NCI-H146 treated with DMSO at 0.1 percent for 48 hours (cell line): ENCODE data around the gene TMEM117.

Experiments
- DNase-seq: peaks from one replicate; lab custom pipeline; 2025; ENCODE audit not compliant: unreplicated experiment; lab: John Stamatoyannopoulos, UW

The TMEM117 gene

DNA sequence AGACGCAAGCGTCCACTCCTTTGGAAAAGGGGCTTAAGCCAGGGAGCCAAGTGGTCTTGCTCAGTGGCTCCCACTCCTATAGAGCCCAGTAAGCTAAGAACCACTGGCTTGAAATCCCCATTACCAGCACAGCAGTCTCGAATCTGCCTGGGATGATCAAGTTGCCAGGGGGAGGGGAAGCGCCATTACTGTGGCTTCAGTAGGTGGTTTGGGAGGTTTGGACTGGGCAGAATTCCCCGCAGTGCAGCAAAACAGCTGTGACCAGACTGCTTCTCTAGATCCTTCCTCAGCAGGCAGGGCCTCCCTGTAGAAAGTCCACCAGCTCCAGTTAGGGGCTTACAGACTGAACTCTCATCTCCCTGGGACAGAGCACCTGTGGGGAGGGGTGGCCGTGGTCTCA lies 115.4 kb downstream of the TMEM117 start:
- DNase-seq: no peak

DNA sequence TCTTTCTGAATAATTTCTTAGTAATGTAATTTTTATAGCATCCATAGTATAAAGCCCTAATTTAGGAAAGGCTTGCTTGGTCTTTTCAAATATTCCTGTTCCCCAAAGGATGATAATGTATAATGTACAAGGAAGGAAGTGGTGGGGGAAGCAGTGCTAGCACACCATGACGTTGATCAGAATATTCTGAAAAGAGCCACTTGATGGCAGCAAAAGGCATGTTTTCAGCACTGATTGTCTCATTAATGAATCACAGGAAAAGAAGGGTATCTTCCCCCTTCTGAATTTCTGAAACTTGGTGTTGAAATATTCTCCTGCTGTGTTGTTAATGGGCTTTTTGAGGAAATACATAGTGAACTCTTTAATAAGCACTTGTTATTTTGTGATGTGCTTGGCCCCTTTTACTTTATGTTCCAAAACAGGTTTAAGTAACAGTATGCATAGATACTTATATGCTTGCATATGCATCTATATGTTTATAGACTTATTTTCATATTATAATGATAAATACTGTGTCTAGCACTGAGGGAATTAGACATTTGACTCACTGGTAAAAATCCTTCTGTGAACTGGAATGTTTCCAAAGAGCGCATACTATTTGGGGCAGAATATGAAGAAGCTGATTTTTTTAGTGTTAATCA lies 122.0 kb downstream of the TMEM117 start:
- DNase-seq: peak; percentile 8

DNA sequence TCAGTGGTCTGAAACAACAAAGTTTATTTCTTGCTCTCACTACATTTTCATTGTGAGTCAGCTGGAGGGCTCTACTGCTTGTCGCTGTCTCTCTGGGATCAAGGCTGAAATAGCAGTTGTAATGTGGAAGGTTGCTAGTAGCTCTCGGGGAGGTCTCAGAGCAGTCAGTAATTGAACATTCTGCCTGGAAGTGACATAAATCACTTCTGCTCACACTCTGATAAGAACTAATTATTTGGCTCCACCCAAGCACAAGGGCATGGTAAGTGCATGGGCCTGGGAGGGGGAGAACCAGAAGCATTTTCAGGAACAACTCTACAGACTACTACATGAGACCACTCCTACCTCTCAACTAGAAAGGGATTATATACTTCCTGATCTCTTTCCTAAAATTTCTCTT lies 128.2 kb downstream of the TMEM117 start:
- no peak for DNase-seq

DNA sequence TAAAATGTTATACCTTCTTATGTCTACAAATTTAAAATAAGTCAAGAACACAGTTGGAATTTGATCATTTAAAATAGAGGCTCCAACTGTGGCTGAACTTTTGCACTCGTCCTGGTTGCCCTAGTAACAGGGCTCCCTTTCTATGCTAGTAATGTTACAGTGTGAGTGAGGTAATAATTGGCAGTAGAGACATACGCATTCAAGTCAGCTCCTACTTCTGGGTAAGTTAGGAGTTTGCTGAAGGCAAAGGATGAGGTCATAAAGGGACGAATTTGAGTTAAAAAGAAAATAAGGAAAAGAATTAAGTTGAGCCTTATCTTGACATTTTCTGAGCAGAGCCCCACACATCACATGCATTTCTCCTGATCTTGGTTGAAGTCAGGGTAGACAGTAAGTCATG lies 129.1 kb downstream of the TMEM117 start:
- DNase-seq: no peak

DNA sequence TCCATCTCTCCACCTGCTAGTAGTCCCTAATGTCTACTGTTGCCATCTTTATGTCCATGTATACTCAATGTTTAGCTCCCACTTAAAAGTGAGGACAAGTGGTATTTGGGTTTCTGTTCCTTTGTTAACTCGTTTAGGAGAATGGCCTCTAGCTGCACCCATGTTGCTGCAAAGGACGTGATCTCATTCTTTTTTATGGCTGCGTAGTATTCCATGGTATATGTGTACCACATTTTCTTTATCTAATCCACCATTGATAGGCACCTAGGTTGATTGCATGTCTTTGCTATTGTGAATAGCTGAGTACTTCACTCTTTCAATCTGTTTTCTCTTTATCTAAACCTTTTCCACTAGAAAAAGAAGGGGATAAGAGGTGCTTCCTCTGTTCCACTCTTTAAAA lies 130.0 kb downstream of the TMEM117 start:
- no peak for DNase-seq

DNA sequence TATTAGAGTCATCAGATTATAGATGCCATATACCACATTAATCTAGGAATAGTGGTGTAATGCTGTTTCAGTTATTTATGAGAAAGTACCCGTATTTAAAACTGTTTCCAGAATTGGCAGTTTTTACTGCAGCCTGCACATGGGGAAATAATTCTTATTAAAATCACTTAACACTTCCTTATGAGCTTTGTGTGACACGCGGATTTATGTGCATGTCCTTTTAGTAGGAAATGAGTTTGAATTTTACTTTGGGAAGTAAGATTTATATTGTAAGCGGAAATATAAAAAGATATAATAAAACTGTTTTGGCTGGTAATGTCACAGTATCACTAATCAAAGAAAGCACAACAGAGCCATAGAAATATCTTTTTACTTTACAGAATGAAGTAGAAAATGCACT lies 132.9 kb downstream of the TMEM117 start:
- DNase-seq: no peak

DNA sequence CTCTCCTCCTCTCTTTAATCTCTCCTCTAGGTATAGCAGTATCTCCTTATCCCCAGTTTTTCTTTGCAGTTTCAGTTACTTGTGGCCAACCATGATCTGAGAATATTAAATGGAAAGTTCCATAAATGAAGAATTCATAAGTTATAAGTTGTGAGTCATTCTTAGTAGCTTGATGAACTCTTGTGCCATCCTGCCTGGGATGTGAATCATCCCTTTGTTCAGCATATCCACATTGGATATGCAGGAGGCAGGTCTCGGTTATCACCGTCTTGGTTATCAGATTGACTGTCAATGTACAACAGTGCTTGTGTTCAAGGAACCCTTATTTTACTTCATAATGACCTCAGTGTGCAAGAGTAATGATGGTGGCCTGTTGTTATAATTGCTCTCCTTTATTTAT lies 134.0 kb downstream of the TMEM117 start:
- DNase-seq: no peak

DNA sequence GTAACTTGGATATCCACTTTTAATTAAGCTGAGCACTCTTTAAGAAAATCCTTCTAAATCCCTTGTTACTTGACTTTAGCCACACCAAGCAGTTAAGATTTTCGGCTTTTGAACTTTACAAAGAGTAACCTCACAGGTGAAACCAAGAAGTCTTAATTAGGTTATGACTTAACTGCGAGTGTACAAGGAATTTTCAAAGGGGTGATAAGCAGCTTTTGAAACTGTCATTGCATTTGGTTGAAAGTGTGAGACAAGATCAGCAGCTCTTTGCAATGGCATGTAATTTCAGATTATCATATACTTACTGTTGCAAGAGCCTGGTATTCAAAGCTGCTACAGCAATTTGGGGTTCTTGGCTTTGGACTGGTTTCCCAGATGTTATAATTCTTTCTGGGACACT lies 137.5 kb downstream of the TMEM117 start:
- DNase-seq: no peak

DNA sequence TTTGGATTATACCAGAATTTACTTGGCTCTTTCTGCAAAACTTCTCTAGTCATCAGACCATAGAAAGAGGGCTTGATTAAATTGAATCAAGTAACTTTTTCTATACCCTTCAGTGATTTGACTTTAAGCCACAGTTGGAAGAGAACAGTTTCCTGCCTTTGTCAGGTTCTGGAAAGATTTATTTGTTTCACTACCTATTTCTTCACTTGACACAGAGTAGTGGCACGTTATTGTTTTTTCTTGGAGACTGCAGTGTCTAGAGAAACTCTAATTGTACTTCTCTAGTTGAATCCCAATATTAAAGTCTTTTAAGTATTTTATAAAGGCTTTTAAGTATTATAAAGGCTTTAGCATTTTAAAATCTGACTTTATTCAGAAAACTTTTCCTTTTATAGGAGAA lies 138.1 kb downstream of the TMEM117 start:
- no peak for DNase-seq

DNA sequence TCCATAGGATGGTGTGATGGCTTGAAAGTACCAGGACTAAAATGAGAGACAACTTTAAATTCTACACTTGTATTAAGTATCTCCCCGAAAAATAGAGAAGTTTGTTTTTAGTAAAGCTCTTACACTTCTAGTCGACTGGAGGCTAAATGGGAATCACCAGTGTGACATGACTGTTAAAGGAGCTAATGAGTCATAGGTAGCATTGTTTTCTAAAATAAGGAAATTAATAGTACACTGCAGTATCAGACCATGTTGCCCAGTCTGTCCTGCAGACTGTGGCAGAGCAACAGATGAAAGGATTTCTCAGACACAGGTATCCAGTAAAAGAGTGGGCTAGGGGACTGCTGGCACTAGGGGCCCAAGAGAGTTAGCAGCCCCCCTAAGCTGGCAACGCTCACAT lies 140.1 kb downstream of the TMEM117 start:
- DNase-seq: no peak

DNA sequence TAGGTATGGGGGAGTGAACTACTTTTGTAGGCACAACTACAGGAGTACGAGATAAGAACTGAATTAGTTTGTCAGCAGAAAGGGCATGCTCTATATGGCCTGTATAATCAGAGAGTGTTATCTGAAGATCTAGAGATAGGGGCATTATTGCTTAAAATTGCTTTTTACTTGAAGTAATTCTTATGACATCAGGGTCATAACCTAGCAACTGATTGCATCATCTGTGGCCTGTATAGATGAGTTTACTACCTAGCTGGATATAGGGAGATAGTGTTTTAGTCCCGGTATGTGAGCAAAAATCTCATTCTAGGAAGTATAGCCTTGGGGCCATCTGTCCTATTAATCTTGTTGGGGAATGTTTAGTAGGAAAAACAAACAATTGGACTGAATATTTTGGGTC lies 142.7 kb downstream of the TMEM117 start:
- no peak for DNase-seq

DNA sequence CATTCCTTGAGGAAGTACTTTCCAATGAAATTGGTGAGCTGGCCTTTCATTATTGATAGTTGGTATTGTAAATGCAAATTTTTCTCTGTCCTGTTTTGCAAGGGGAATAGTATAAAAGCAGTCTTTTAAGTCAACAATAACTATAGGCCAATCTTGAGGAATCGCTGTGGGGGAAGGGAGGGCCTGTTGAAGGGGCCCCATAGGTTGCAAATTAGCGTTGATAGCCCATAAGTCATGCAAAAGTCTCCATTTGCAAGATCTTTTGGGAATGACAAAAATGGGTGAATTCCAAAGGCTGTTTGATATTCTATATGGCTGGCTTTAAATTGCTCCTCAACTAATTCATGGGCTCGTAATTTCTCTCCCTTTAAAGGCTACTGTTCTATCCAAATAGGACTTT lies 143.6 kb downstream of the TMEM117 start:
- DNase-seq: no peak

DNA sequence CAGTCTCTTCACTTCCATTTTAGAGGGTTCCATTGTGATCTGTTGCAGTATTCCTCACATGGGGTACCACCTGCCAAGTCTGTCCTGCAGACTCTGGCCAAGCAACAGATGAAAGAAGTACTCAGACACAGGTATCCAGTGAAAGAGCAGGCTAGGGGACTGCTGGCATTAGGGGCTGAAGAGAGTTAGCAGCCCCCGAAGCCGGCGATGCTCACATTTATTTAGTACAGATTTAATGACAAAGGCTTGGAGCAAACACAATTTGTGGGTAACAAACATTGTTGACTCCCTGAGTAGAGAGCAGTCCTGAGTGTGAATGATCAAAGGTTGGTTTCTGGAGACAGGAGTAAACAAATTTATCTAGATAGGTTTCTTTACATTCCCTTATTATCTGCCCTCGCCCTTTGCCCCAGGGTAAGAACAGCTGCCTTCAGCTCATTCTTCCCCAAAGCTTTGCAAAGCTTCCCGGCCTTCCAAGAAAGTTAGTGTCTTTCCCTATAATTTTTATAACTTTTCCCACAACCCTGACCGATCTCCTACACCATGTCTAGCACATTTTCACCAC lies 144.8 kb downstream of the TMEM117 start:
- DNase-seq: no peak

DNA sequence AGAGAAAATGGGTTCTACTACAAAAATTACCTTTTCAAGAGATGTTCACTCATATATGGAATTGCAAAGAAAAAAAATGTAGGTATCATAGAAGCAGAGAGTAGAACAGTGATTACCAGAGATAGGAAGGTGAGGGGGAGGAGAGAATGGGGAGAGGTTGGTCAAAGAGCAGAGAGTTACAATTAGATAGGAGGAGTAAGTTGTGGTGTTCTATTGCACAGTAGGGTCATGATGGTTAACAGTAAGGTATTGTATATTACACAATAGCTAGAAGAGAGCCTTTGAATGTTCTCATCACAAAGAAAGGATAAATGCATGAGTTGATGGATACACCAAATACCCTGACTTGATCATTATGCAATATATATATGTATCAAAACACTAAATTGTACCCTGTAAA lies 145.8 kb downstream of the TMEM117 start:
- no peak for DNase-seq

DNA sequence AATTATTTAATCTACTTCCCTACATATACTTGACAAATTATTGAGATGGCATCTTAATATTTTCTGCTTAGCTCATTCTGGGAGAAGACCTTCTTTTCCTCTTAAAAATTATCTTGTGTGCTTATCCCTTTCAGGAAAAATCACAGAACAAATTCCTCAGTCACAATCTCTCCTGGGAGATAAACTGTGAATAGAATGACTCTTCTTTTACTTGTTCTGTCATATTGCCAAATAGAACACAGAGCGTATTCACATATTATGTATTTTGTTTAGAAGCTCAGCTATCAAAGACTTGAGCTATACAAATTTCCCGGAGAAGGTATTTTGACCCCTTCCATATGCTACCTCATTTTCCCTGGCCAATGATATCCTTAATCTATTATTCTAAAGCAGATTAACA lies 146.7 kb downstream of the TMEM117 start:
- no peak for DNase-seq

DNA sequence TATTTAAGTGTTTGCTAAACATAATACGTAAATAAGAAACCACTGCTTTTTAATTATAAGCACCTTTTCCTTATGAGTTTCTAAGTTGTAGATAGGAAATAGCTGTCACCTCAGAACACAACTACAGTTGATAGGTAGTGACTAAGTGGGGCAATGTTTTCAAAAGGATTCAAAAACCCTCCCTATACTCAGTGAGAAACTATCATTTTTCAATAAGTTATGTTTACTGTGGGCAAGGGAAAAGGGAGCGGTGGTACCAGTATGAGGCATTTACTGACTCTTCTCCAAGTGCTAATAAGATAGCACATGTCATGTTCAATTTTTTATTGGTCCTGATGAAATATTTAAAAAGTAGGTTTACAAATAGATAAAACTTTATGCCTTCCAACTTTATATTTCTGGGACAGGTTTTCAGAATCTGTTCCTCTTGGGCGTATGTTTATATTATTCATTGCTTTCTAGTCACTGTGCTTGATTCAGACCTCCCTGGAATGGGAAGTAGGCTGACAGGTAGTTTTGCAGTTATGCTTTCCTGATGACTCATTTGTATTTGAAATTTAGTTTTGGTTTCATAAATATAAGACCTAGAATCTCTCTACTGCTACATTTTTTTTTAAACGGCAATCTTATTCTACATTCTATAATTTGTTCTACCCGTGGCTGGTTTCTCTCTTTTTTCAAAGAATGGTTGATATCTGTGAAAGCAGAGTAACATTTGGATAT lies 153.1 kb downstream of the TMEM117 start:
- DNase-seq: no peak

DNA sequence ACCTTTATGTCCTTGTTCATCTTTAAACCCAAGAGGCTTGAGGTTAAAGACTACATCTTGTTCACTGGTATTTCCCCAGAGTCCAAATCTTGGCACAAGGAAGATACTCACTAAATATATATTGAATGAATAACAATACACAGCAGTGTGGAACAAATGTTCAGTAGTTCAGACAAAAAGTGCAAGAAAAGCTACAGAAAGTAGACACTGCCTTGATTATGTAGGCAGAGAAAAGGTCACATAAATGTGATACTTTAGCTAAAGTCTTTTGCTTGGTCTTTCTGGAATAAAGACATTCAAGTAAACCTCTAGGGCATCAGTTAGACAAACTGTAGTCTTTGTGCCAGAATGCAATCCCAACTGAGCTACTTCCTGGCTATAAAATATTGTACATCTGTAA lies 157.0 kb downstream of the TMEM117 start:
- no peak for DNase-seq

DNA sequence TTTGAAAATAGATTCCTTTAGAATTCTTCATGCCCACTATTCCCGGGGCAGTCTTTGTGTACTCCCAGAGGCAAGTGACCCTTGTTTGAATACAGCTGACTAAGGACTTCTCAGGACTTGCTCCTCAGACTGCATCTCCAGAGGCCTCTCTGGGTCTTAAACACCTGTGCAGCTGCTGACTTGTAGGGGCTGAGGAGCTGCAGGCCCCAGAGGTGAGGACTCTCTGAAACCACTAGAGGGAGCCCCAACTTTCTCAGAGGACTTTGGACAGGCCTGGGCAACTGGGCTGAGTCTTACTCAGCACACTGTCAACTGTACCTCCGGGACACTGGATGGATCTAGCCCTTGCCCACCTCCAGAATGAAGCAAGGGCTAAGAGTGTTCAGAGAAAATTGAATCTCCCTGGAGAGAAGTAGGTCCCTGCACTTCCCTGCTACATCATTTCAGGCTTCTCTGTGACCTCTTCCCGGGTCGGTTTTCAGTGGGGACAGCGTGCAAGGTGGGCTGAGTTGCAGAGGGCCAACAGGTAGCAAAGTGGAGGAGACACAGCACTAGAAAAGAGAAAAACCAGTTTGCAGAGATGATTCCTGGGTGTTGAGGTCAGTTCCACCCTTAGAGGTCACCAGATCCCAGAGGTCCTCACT lies 164.6 kb downstream of the TMEM117 start:
- DNase-seq: no peak

DNA sequence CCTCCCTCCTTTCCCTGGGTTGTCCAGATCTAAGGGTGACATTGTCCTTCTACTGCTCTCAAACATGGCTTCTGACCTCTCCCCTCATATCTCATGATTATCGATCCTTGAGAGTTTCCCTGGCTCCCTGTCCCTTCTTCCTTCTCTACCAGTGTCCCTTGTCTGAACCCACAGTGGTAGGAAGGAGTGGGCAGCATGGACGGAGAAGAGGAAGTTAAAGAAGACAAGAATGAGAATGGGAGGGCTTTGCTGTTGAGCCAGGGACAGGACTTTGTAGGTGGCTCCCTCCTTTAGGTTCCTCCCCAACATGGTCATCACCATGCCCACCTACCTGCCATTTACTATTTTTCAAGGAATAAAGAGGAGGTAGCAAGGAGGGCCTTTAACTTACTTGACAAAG lies 166.7 kb downstream of the TMEM117 start:
- no peak for DNase-seq

DNA sequence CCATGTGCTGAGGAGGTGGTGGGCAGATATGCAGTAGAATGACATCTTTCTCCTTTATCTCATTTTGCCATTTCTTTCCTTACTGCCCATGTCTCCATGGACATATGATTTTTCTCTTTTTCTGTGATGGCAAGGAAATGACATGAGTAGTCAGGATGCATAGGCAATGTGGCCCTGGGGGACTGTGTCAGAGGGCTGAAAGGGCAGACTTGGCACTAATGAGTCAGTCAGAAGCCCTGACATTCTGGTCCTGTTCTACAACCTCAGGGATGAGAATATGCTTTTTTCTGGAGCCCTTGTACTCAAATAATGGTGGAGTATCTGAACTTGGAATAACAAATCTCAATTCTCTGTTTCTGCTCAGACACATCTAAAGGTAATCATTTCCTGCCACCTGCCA lies 167.8 kb downstream of the TMEM117 start:
- no peak for DNase-seq

DNA sequence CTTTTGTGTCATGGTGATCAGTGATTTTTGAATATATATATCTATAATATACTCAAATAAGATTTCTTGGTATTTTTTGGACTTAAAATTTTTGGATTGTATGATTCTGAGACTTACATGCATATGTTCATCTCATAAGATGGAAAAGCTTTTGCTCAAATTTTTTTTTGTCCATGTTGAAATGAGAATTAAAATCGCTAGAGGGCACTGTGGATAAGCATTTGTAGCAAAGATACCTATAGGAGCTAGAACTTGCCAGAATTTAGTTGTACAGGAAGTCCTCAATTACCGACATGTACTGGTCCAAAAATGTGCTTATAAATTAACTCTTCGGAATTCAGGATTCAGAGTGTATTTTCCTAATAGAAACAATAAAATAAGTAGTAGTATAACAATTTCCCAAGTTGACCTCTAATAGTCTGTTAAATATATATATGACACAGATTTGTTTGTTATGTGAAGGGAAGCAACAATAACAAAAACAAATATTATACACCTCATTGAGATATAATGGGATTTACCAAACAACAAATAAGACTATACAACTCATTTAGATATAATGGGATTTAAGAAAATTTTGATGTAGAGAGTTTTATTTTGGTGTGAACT lies 179.6 kb downstream of the TMEM117 start:
- DNase-seq: peak; percentile 25

DNA sequence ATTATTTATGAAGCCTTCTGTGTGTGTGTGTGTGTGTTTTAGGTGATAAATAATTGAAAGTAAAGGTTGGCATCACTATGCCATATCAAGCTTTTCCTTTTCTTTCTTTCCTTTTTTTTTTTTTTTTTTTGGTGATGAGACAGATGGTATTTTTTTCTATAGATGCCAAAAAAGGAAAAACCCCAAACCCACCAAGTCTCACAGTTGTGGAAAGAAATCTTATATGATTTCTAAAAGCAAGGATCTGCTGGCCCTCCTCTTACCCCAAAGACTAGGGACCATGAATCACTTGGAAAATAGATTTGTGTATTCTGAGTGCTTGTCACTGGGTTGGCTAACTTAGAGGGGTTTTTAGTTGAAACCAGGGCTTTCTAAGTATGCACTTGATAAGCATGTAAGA lies 181.3 kb downstream of the TMEM117 start:
- DNase-seq: no peak
